HCT116 (cell line): ENCODE measurements around the gene PDXK. TPM values are rescaled to one million over a fixed set of nuclear protein-coding genes. Genes with fewer than 3 reads are reported as not detected.

Source experiments
- ATAC-seq: fragments of 200-7000 bp; cut with Tn5 transposase; 2 replicates; pipeline ENCODE4 v1.9.1; 2020; ENCODE audit warnings: mild to moderate bottlenecking, moderate library complexity
- BruUV-seq: library from RNA; stranded (reverse); fragments of 400-500 nt; replicated peaks from 2 replicates; lab custom pipeline; 2021; lab: Mats Ljungman, UMichigan
- CTCF ChIA-PET: fragments of 300-600 bp; sonication (Branson Sonifier 250); formaldehyde crosslinking; loops from one replicate; lab custom pipeline; 2021; ENCODE audit warnings: antibody characterized with exemption; lab: Charles Lee
- POLR2A ChIA-PET: fragments of 300-600, 350-600 bp; sonication (Branson Sonifier 250); formaldehyde crosslinking; loops from one replicate; lab custom pipeline; 2021; ENCODE audit warnings: antibody characterized with exemption; lab: Charles Lee
- RAD21 ChIA-PET, 2 experiments: fragments of 300-600 bp; sonication (Branson Sonifier 250); formaldehyde crosslinking; loops; one replicate each; lab custom pipeline; 2023; ENCODE audit warnings: low total read pairs in 2 of 2; ENCODE audit not compliant: uncharacterized antibody in 2 of 2, unreplicated experiment in 2 of 2, low non-redundant PET in 1 of 2; lab: Charles Lee
- DNase-seq: peaks from one replicate; pipeline ENCODE4 v3.0.0-alpha.2; 2010; ENCODE audit warnings: low read depth, low spot score
- H2AFZ ChIP-seq: fragments of 200-600 bp; shearing (Covaris generic), sonication (generic); 2 replicates; pipeline ENCODE4 v1.6.1; 2017; ENCODE audit warnings: low read depth, mixed run types, mixed read lengths, antibody characterized with exemption, low read length; ENCODE audit not compliant: poor library complexity, severe bottlenecking
- H3K27ac ChIP-seq: 2 replicates; pipeline ENCODE4 v1.5.1; 2012; ENCODE audit warnings: low read depth, low read length
- H3K27me3 ChIP-seq: fragments of 200-600 bp; sonication (generic); 2 replicates; pipeline ENCODE4 v1.6.1; 2016; ENCODE audit warnings: mixed run types, low read length, mixed read lengths; ENCODE audit not compliant: insufficient read depth
- H3K36me3 ChIP-seq, 2 experiments: fragments of 200-500 bp in 1 of 2; fragments of 200-600 bp in 1 of 2; sonication (Bioruptor generic) in 1 of 2; sonication (generic) in 1 of 2; 2 replicates each; pipeline versions ENCODE4 v1.5.1 to v1.6.1; 2014 to 2016; ENCODE audit warnings: low read length in 2 of 2, inconsistent platforms in 1 of 2, mixed read lengths in 1 of 2, mixed run types in 1 of 2; ENCODE audit not compliant: insufficient read depth in 2 of 2, control insufficient read depth in 1 of 2
- H3K4me1 ChIP-seq, 2 experiments: fragments of 200-600 bp in 1 of 2; sonication (generic) in 1 of 2; 2 replicates each; pipeline versions ENCODE4 v1.5.1 to v1.6.1; 2012 to 2017; ENCODE audit warnings: low read length in 2 of 2, inconsistent platforms in 1 of 2, mild to moderate bottlenecking in 1 of 2, mixed read lengths in 1 of 2, mixed run types in 1 of 2, moderate library complexity in 1 of 2; ENCODE audit not compliant: insufficient read depth in 2 of 2, control insufficient read depth in 1 of 2
- H3K4me2 ChIP-seq: fragments of 200-600 bp; sonication (generic); 2 replicates; pipeline ENCODE4 v1.6.1; 2017; ENCODE audit warnings: mixed run types, low read length, mixed read lengths
- H3K4me3 ChIP-seq, 2 experiments: fragments of 200-600 bp in 1 of 2; sonication (generic) in 1 of 2; replicated peaks in 1 of 2; 2 replicates each; pipeline ENCODE4 v1.5.1; 2011 to 2016; ENCODE audit warnings: low read length in 2 of 2, control low read depth in 1 of 2, low read depth in 1 of 2, mild to moderate bottlenecking in 1 of 2, mixed read lengths in 1 of 2, mixed run types in 1 of 2
- H3K79me2 ChIP-seq: fragments of 200-600 bp; sonication (generic); 2 replicates; pipeline ENCODE4 v1.6.1; 2017; ENCODE audit warnings: mild to moderate bottlenecking, mixed run types, low read length, moderate library complexity, mixed read lengths; ENCODE audit not compliant: insufficient read depth
- H3K9ac ChIP-seq: fragments of 200-600 bp; sonication (generic); 2 replicates; pipeline ENCODE4 v1.6.1; 2016; ENCODE audit warnings: low read length, mixed read lengths
- H3K9me2 ChIP-seq: fragments of 200-600 bp; sonication (generic), shearing (Covaris generic); 2 replicates; pipeline ENCODE4 v1.6.1; 2017; ENCODE audit warnings: mixed run types, mild to moderate bottlenecking, moderate library complexity; ENCODE audit not compliant: insufficient read depth
- H3K9me3 ChIP-seq, 2 experiments: fragments of 200-500 bp in 1 of 2; fragments of 200-600 bp in 1 of 2; sonication (Bioruptor generic) in 1 of 2; sonication (generic) in 1 of 2; 2 replicates each; pipeline ENCODE4 v1.6.1; 2014 to 2017; ENCODE audit warnings: low read length in 2 of 2, mixed read lengths in 2 of 2, inconsistent platforms in 1 of 2, low read depth in 1 of 2, mild to moderate bottlenecking in 1 of 2, mixed run types in 1 of 2, moderate library complexity in 1 of 2; ENCODE audit not compliant: control insufficient read depth in 1 of 2, insufficient read depth in 1 of 2
- H4K20me1 ChIP-seq: fragments of 200-600 bp; sonication (generic), shearing (Covaris generic); 2 replicates; pipeline ENCODE4 v1.6.1; 2017; ENCODE audit warnings: mixed run types, mild to moderate bottlenecking, moderate library complexity; ENCODE audit not compliant: insufficient read depth
- CBX3 ChIP-seq: IDR thresholded peaks from 2 replicates; pipeline ENCODE4 v1.6.1; 2012; ENCODE audit warnings: low read depth
- CEBPB ChIP-seq: IDR thresholded peaks from 2 replicates; pipeline ENCODE4 v1.6.1; 2012; ENCODE audit warnings: low read depth
- EGR1 ChIP-seq: IDR thresholded peaks from 2 replicates; pipeline ENCODE4 v1.6.1; 2012; ENCODE audit warnings: low read depth
- ELF1 ChIP-seq: IDR thresholded peaks from 2 replicates; pipeline ENCODE4 v1.6.1; 2012; ENCODE audit warnings: low read depth, borderline replicate concordance
- EZH2 ChIP-seq: fragments of 200-600 bp; sonication (generic); IDR thresholded peaks from 2 replicates; pipeline ENCODE4 v1.6.1; 2017; ENCODE audit warnings: antibody characterized with exemption, mixed run types
- FOSL1 ChIP-seq: IDR thresholded peaks from 2 replicates; pipeline ENCODE4 v1.6.1; 2012; ENCODE audit warnings: low read depth
- JUND ChIP-seq: IDR thresholded peaks from 2 replicates; pipeline ENCODE4 v1.6.1; 2012
- POLR2A ChIP-seq: IDR thresholded peaks from 2 replicates; pipeline ENCODE4 v1.7.0; 2011; ENCODE audit warnings: borderline replicate concordance; ENCODE audit not compliant: insufficient read depth, insufficient read length; ENCODE audit errors: extremely low read depth
- RAD21 ChIP-seq: IDR thresholded peaks from 2 replicates; pipeline ENCODE4 v1.6.1; 2012; ENCODE audit warnings: low read depth, mild to moderate bottlenecking
- REST ChIP-seq: IDR thresholded peaks from 2 replicates; pipeline ENCODE4 v1.6.1; 2012; ENCODE audit warnings: low read depth
- SP1 ChIP-seq: IDR thresholded peaks from 2 replicates; pipeline ENCODE4 v1.6.1; 2012; ENCODE audit warnings: low read depth
- SRF ChIP-seq: IDR thresholded peaks from 2 replicates; pipeline ENCODE4 v1.6.1; 2012; ENCODE audit warnings: low read depth
- TCF7L2 ChIP-seq: IDR thresholded peaks from 2 replicates; pipeline ENCODE4 v1.7.0; 2011; ENCODE audit warnings: borderline replicate concordance, inconsistent platforms; ENCODE audit not compliant: insufficient read depth, insufficient read length; ENCODE audit errors: extremely low read depth
- YY1 ChIP-seq: IDR thresholded peaks from 2 replicates; pipeline ENCODE4 v1.6.1; 2011; ENCODE audit warnings: low read length, low read depth, moderate library complexity, mild to moderate bottlenecking; ENCODE audit not compliant: insufficient replicate concordance; ENCODE audit errors: extremely low read depth
- ZFX ChIP-seq: fragments of 450-650 bp; IDR thresholded peaks from 2 replicates; pipeline ENCODE4 v1.6.1; 2017
- ZNF274 ChIP-seq: fragments of 200-500 bp; sonication (Bioruptor generic); IDR thresholded peaks from 2 replicates; pipeline ENCODE4 v1.6.1; 2014; ENCODE audit warnings: mild to moderate bottlenecking, low read depth, low read length, inconsistent platforms
- intact Hi-C: fragments of 100-400 bp; cut with micrococcal nuclease; formaldehyde crosslinking; loops from 2 replicates; pipeline ENCODE4 v1.10.0; 2022
- total RNA-seq: library from RNA; stranded (reverse); gene quantifications from one replicate; pipeline ENCODE4 v1.2.1, GENCODE V29; 2021; ENCODE audit not compliant: unreplicated experiment
- TF ChIP-seq, protein P1 (sequence below): IDR thresholded peaks from 2 replicates; pipeline ENCODE4 v1.6.1; 2012
- TF ChIP-seq, protein P2 (sequence below), 3 experiments: fragments of 200-600 bp in 1 of 3; sonication (generic) in 1 of 3; IDR thresholded peaks in 2 of 3; conservative IDR thresholded peaks in 1 of 3; 2 replicates each; pipeline ENCODE4 v1.5.1; 2012 to 2017; ENCODE audit warnings: low read depth in 2 of 3, low read length in 2 of 3, antibody characterized with exemption in 1 of 3, borderline replicate concordance in 1 of 3, control low read depth in 1 of 3, mild to moderate bottlenecking in 1 of 3, mixed read lengths in 1 of 3, mixed run types in 1 of 3, moderate library complexity in 1 of 3; ENCODE audit not compliant: insufficient read depth in 1 of 3

The PDXK gene
- total RNA-seq, 1 experiment from 2014 or later = 127 TPM

- peaks cover 54 to 79% of the 10 kb centered on the region in 2 experiments; a peak in 3 of 4 replicates for H3K36me3 ChIP-seq
- CTCF ChIA-PET = no interaction called here
- BruUV-seq = no TSS peak
Measured at GRCh38 chr21:43689556-43690337, 29.2 kb upstream of the PDXK start.

More at GRCh38 chr21:43689556-43690337, 29.2 kb upstream of the PDXK start:
- TF ChIP-seq POLR2A (no peak), ELF1 (no peak), ZNF274 (no peak), FOSL1 (no peak), CEBPB (no peak), ZFX (no peak), TCF7L2 (no peak), EGR1 (no peak), YY1 (no peak), CBX3 (no peak), RAD21 (no peak), REST (no peak), SP1 (no peak), JUND (no peak), SRF (no peak), EZH2 (no peak)
- TF ChIP-seq, protein P1, sequence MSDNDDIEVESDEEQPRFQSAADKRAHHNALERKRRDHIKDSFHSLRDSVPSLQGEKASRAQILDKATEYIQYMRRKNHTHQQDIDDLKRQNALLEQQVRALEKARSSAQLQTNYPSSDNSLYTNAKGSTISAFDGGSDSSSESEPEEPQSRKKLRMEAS = no peak
- TF ChIP-seq, protein P2, sequence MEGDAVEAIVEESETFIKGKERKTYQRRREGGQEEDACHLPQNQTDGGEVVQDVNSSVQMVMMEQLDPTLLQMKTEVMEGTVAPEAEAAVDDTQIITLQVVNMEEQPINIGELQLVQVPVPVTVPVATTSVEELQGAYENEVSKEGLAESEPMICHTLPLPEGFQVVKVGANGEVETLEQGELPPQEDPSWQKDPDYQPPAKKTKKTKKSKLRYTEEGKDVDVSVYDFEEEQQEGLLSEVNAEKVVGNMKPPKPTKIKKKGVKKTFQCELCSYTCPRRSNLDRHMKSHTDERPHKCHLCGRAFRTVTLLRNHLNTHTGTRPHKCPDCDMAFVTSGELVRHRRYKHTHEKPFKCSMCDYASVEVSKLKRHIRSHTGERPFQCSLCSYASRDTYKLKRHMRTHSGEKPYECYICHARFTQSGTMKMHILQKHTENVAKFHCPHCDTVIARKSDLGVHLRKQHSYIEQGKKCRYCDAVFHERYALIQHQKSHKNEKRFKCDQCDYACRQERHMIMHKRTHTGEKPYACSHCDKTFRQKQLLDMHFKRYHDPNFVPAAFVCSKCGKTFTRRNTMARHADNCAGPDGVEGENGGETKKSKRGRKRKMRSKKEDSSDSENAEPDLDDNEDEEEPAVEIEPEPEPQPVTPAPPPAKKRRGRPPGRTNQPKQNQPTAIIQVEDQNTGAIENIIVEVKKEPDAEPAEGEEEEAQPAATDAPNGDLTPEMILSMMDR (IDR thresholded peaks at IDR 0.05 in 2 of 3, conservative IDR thresholded peaks at IDR 0.05 in 1 of 3; ENCODE audit: borderline replicate concordance in 1 of 3, insufficient read depth in 1 of 3, low read depth in 2 of 3, low read length in 2 of 3) = no peak
- intact Hi-C loops = no loop called here
- ATAC-seq (0 out of 2 replicates have a peak, but pooled peaks have one; percentile 15), DNase-seq (no peak)
- Histone ChIP-seq H3K9me2 (no peaks in the 10 kb centered on the region), H3K9ac (no peak overlapping the region), H2AFZ (no peak overlapping the region), H3K27me3 (no peaks in the 10 kb centered on the region), H4K20me1 (no peaks in the 10 kb centered on the region), H3K4me2 (no peak overlapping the region), H3K9me3 (no peaks in the 10 kb centered on the region), H3K79me2 (0 out of 2 replicates have a peak, but pooled peaks cover 4% of the 10 kb centered on the region), H3K4me1 (no peaks in the 10 kb centered on the region), H3K4me3 (no peak overlapping the region), H3K27ac (no peak overlapping the region)
- POLR2A ChIA-PET = no interaction called here
- RAD21 ChIA-PET = no interaction called here
